Measurements from ENCODE around the gene TMPRSS4.

DNA sequence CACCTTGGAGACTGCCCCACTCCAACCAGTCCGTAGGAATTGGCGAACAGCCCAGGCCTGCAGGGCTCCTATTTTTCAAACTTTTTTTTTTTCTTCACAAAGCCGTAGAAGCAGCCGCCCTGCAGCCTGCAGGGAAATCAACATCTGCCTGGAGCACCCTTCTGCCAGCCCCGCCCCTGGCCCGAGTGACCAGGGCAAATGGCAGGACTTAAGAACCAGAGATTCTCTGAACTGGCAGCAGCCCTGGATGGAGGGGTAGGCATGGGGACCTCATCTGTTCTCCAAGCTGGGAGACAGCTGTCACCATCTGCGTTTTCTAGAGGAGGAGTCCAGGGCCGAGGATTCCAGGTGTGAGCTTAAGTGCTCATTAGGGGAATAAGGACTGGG lies 94.0 kb downstream of the TMPRSS4 start:
- TF ChIP-seq, protein P1, sequence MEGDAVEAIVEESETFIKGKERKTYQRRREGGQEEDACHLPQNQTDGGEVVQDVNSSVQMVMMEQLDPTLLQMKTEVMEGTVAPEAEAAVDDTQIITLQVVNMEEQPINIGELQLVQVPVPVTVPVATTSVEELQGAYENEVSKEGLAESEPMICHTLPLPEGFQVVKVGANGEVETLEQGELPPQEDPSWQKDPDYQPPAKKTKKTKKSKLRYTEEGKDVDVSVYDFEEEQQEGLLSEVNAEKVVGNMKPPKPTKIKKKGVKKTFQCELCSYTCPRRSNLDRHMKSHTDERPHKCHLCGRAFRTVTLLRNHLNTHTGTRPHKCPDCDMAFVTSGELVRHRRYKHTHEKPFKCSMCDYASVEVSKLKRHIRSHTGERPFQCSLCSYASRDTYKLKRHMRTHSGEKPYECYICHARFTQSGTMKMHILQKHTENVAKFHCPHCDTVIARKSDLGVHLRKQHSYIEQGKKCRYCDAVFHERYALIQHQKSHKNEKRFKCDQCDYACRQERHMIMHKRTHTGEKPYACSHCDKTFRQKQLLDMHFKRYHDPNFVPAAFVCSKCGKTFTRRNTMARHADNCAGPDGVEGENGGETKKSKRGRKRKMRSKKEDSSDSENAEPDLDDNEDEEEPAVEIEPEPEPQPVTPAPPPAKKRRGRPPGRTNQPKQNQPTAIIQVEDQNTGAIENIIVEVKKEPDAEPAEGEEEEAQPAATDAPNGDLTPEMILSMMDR (IDR thresholded peaks at IDR 0.05; ENCODE audit: low read length), result no peak
- TF ChIP-seq EZH2 (IDR thresholded peaks at IDR 0.05; ENCODE audit: borderline replicate concordance, low read length), result no peak
